H1 (cell line): ENCODE measurements around the gene ZNF487. TPM values are rescaled to one million over a fixed set of nuclear protein-coding genes. Genes with fewer than 3 reads are reported as not detected.

Experiments
- CTCF ChIA-PET: fragments of 300-600 bp; sonication (Branson Sonifier 250); formaldehyde crosslinking; loops from one replicate; lab custom pipeline; 2021; ENCODE audit not compliant: partially characterized antibody; lab: Charles Lee
- POLR2A ChIA-PET: fragments of 300-600 bp; sonication (Branson Sonifier 250); formaldehyde crosslinking; loops from one replicate; lab custom pipeline; 2021; ENCODE audit warnings: inconsistent platforms; ENCODE audit not compliant: partially characterized antibody; lab: Charles Lee
- DNase-seq, 2 experiments: peaks; one replicate each; pipeline versions ENCODE4 v3.0.0 to v3.0.0-alpha.2; 2010 to 2022; ENCODE audit warnings: low spot score in 2 of 2, low read depth in 1 of 2, mixed read lengths in 1 of 2
- FAIRE-seq: peaks from 2 replicates; lab custom pipeline; 2011; peaks lifted over from hg19 to GRCh38; lab: Jason Lieb, UNC
- H2AFZ ChIP-seq: 2 replicates; pipeline ENCODE4 v1.8.1; 2012; ENCODE audit warnings: low read length, inconsistent platforms
- H2AK5ac ChIP-seq: 2 replicates; pipeline ENCODE4 v1.6.1; 2013; ENCODE audit warnings: low read depth, low read length
- H2BK120ac ChIP-seq: replicated peaks from 2 replicates; pipeline ENCODE3; 2013; ENCODE audit warnings: low read depth, low read length, inconsistent platforms
- H2BK12ac ChIP-seq: 2 replicates; pipeline ENCODE4 v1.6.1; 2013; ENCODE audit warnings: low read depth, low read length
- H2BK15ac ChIP-seq: 2 replicates; pipeline ENCODE4 v1.6.1; 2013; ENCODE audit warnings: low read length
- H2BK20ac ChIP-seq: 2 replicates; pipeline ENCODE4 v1.6.1; 2013; ENCODE audit warnings: low read length
- H2BK5ac ChIP-seq: 2 replicates; pipeline ENCODE4 v1.6.1; 2013; ENCODE audit warnings: low read depth, low read length
- H3K14ac ChIP-seq: 2 replicates; pipeline ENCODE4 v1.6.1; 2013; ENCODE audit warnings: inconsistent platforms; ENCODE audit not compliant: insufficient read length
- H3K18ac ChIP-seq: 2 replicates; pipeline ENCODE4 v1.6.1; 2013; ENCODE audit warnings: low read length; ENCODE audit errors: extremely low read depth
- H3K23ac ChIP-seq: 2 replicates; pipeline ENCODE4 v1.6.1; 2013; ENCODE audit warnings: inconsistent platforms; ENCODE audit not compliant: insufficient read length
- H3K23me2 ChIP-seq: 2 replicates; pipeline ENCODE4 v1.6.1; 2013; ENCODE audit warnings: low read depth, low read length
- H3K27ac ChIP-seq: 2 replicates; pipeline ENCODE4 v1.6.1; 2011; ENCODE audit warnings: low read depth, low read length, inconsistent platforms
- H3K27me3 ChIP-seq, 4 experiments: replicated peaks in 1 of 4; 1 replicate in 1 of 4; 2 replicates in 3 of 4; pipeline versions ENCODE4 v1.6.1 to v1.8.1; 2011 to 2013; ENCODE audit warnings: low read length in 3 of 4, mild to moderate bottlenecking in 3 of 4, inconsistent platforms in 2 of 4, mixed read lengths in 2 of 4, moderate library complexity in 1 of 4; ENCODE audit not compliant: control insufficient read depth in 3 of 4, insufficient read depth in 3 of 4; ENCODE audit errors: extremely low read depth in 1 of 4
- H3K36me3 ChIP-seq, 4 experiments: 2 replicates each; pipeline versions ENCODE4 v1.6.1 to v1.8.1; 2011 to 2013; ENCODE audit warnings: mild to moderate bottlenecking in 4 of 4, low read length in 3 of 4, moderate library complexity in 2 of 4, control low read depth in 1 of 4, inconsistent platforms in 1 of 4; ENCODE audit not compliant: insufficient read depth in 4 of 4, control insufficient read depth in 2 of 4
- H3K4ac ChIP-seq: replicated peaks from 2 replicates; pipeline ENCODE3; 2013; ENCODE audit warnings: low read length, low read depth, mixed read lengths, inconsistent platforms; ENCODE audit not compliant: insufficient read length
- H3K4me1 ChIP-seq, 4 experiments: replicated peaks in 1 of 4; 1 replicate in 1 of 4; 2 replicates in 3 of 4; pipeline versions ENCODE4 v1.6.1 to v1.8.1; 2011 to 2013; ENCODE audit warnings: low read length in 3 of 4, inconsistent platforms in 2 of 4, mixed read lengths in 1 of 4; ENCODE audit not compliant: insufficient read depth in 4 of 4, control insufficient read depth in 3 of 4
- H3K4me2 ChIP-seq, 2 experiments: 2 replicates each; pipeline versions ENCODE4 v1.6.1 to v1.8.1; 2011 to 2013; ENCODE audit warnings: low read depth in 2 of 2, low read length in 2 of 2, control low read depth in 1 of 2, inconsistent platforms in 1 of 2, mild to moderate bottlenecking in 1 of 2; ENCODE audit not compliant: insufficient read depth in 1 of 2
- H3K4me3 ChIP-seq, 4 experiments: fragments of 200-600, 300-600 bp in 1 of 4; sonication (generic), shearing (Covaris generic), sonication (Bioruptor Twin) in 1 of 4; 2 replicates each; pipeline versions ENCODE4 v1.5.1 to v1.8.1; 2011 to 2016; ENCODE audit warnings: low read length in 4 of 4, low read depth in 3 of 4, control low read depth in 2 of 4, inconsistent platforms in 2 of 4, mild to moderate bottlenecking in 2 of 4, mixed read lengths in 1 of 4, moderate library complexity in 1 of 4; ENCODE audit not compliant: insufficient read depth in 2 of 4; ENCODE audit errors: extremely low read depth in 1 of 4
- H3K56ac ChIP-seq: replicated peaks from 2 replicates; pipeline ENCODE3; 2013; ENCODE audit warnings: low read depth, mild to moderate bottlenecking, mixed read lengths, low read length, inconsistent platforms; ENCODE audit not compliant: insufficient read length
- H3K79me1 ChIP-seq: 2 replicates; pipeline ENCODE4 v1.6.1; 2013; ENCODE audit warnings: low read depth, low read length, control low read depth
- H3K79me2 ChIP-seq, 2 experiments: 2 replicates each; pipeline versions ENCODE4 v1.6.1 to v1.8.1; 2012 to 2013; ENCODE audit warnings: low read length in 2 of 2, mild to moderate bottlenecking in 2 of 2, inconsistent platforms in 1 of 2; ENCODE audit not compliant: insufficient read depth in 2 of 2, control insufficient read depth in 1 of 2
- H3K9ac ChIP-seq, 4 experiments: replicated peaks in 1 of 4; 1 replicate in 1 of 4; 2 replicates in 3 of 4; pipeline versions ENCODE4 v1.6.1 to v1.8.1; 2011 to 2013; ENCODE audit warnings: low read depth in 3 of 4, low read length in 3 of 4, control low read depth in 2 of 4, mild to moderate bottlenecking in 2 of 4, moderate library complexity in 2 of 4, inconsistent platforms in 1 of 4; ENCODE audit errors: extremely low read depth in 1 of 4
- H3K9me3 ChIP-seq, 2 experiments: 2 replicates each; pipeline versions ENCODE4 v1.6.1 to v1.8.1; 2012 to 2013; ENCODE audit warnings: mild to moderate bottlenecking in 2 of 2, moderate library complexity in 2 of 2, control low read depth in 1 of 2, inconsistent platforms in 1 of 2, low read depth in 1 of 2, low read length in 1 of 2, mixed read lengths in 1 of 2; ENCODE audit not compliant: insufficient read depth in 2 of 2
- H4K20me1 ChIP-seq, 2 experiments: replicated peaks in 1 of 2; 2 replicates each; pipeline versions ENCODE3 to v1.8.1; 2011 to 2013; ENCODE audit warnings: inconsistent platforms in 2 of 2, low read length in 2 of 2, mild to moderate bottlenecking in 1 of 2; ENCODE audit not compliant: insufficient read depth in 2 of 2, control insufficient read depth in 1 of 2
- H4K5ac ChIP-seq: 2 replicates; pipeline ENCODE4 v1.6.1; 2013; ENCODE audit warnings: low read length, low read depth, mixed read lengths, inconsistent platforms; ENCODE audit not compliant: insufficient read length
- H4K8ac ChIP-seq: 2 replicates; pipeline ENCODE4 v1.8.0; 2013; ENCODE audit warnings: mild to moderate bottlenecking, moderate library complexity, low read length, inconsistent platforms; ENCODE audit not compliant: insufficient read depth; ENCODE audit errors: extremely low read depth
- H4K91ac ChIP-seq: replicated peaks from 2 replicates; pipeline ENCODE3; 2013; ENCODE audit warnings: low read length, mixed read lengths, inconsistent platforms; ENCODE audit not compliant: insufficient read length
- POLR2A ChIP-seq, 2 experiments: IDR thresholded peaks; 1 replicate in 1 of 2; 2 replicates in 1 of 2; pipeline ENCODE4 v1.6.1; 2011; ENCODE audit warnings: low read depth in 2 of 2, low read length in 2 of 2, mild to moderate bottlenecking in 2 of 2; ENCODE audit errors: control extremely low read depth in 1 of 2
- USF2 ChIP-seq: IDR thresholded peaks from 2 replicates; pipeline ENCODE4 v1.6.1; 2011; ENCODE audit warnings: low read length, improper control_type of control experiment
- WGBS, 2 experiments: shearing (Covaris generic) in 1 of 2; methylation state at CpG; one replicate each; pipeline versions ENCODE4 v1.1.6 to v1.1.7; 2013 to 2015; ENCODE audit warnings: low lambda C conversion rate in 2 of 2, mixed read lengths in 2 of 2, inconsistent platforms in 1 of 2, low coverage in 1 of 2, missing lambda C conversion rate in 1 of 2; ENCODE audit not compliant: insufficient replicate concordance in 2 of 2, insufficient coverage in 1 of 2, insufficient read length in 1 of 2; ENCODE audit errors: extremely low coverage in 1 of 2, missing lambda C conversion rate in 1 of 2; 5-methylcytosine and 5-hydroxymethylcytosine counted together
- polyA plus RNA-seq, 7 experiments: library from polyadenylated mRNA; depleted of rRNA in 3 of 7; stranded (reverse) in 5 of 7; unstranded in 2 of 7; fragments of >200 nt in 5 of 7; fragments of 200-250 nt in 2 of 7; gene quantifications; 1 replicate in 5 of 7; 2 replicates in 1 of 7; 4 replicates in 1 of 7; pipeline versions ENCODE4 v1.2.1 to v1.2.3, GENCODE V29; 2011 to 2013; ENCODE audit warnings: missing spikeins in 2 of 7, mixed read lengths in 2 of 7
- total RNA-seq: library from RNA; stranded (reverse); fragmentation: NEBNext Ultra II Directional; extraction: Animal tissue kit (Norgen Biotek cat#: 25700); gene quantifications from 2 replicates; pipeline ENCODE4 v1.2.1, GENCODE V29; 2021

ZNF487 gene
- total and polyA plus RNA-seq, 2 of the 8 experiments (the other 6 are each of a cell fraction or from before 2014, with no cell fraction given): 1.9 to 2.5 TPM

GRCh38 chr10:43389867-43390266 is 47.0 kb upstream of the ZNF487 start:
- peaks cover 22% of the 10 kb centered on the region for H3K79me1 ChIP-seq
- ChIA-PET CTCF (interaction anchor here (1.3 to 2.6 kb wide), 6 partner anchors 9 to 70 kb away, joined by 4 to 14 read pairs (median 8); no protein-coding TSS in a partner anchor), POLR2A (interaction anchor here (0.8 to 2.6 kb wide), 10 partner anchors 9 to 74 kb away, joined by 3 to 21 read pairs (median 4); no protein-coding TSS in a partner anchor)
- no peak overlapping the region for H2BK20ac ChIP-seq
- H3K23me2 ChIP-seq: no peaks in the 10 kb centered on the region; the same call in 1 of the 2 replicates
- peaks cover 48 to 93% (median 80%) of the 10 kb centered on the region in 4 experiments for H3K36me3 ChIP-seq
- no peak overlapping the region for H2BK15ac ChIP-seq
- H3K23ac ChIP-seq: no peak overlapping the region
- no peak overlapping the region for H2BK12ac ChIP-seq
- H2BK120ac ChIP-seq: no peak overlapping the region
- no peak overlapping the region for H3K4me2 ChIP-seq
- H3K9ac ChIP-seq: no peak overlapping the region
- WGBS, 2 experiments: 86% methylated on average over 3 of the region's 3 CpGs; no CpG with 5 or more reads in 1 of the 2 experiments
- H3K14ac ChIP-seq: no peak overlapping the region
- H2AFZ ChIP-seq: no peak overlapping the region
- H3K18ac ChIP-seq: no peak overlapping the region
- no peaks in the 10 kb centered on the region for H3K9me3 ChIP-seq
- no peak for DNase-seq
- peaks cover 0 to 1% (median 0%) of the 10 kb centered on the region in 4 experiments; a peak in 2 of 7 replicates for H3K4me1 ChIP-seq
- H2BK5ac ChIP-seq: no peak overlapping the region
- H3K79me2 ChIP-seq: peaks cover 29 to 70% of the 10 kb centered on the region in 2 experiments
- H3K27ac ChIP-seq: no peak overlapping the region
- H2AK5ac ChIP-seq: no peak overlapping the region
- H4K8ac ChIP-seq: no peak overlapping the region
- no peak overlapping the region for H4K91ac ChIP-seq
- H3K56ac ChIP-seq: no peak overlapping the region
- no peaks in the 10 kb centered on the region for H3K27me3 ChIP-seq
- H3K4ac ChIP-seq: no peak overlapping the region
- peaks cover 44 to 53% of the 10 kb centered on the region in 2 experiments for H4K20me1 ChIP-seq
- H3K4me3 ChIP-seq: no peak overlapping the region
- TF ChIP-seq USF2: no peak
- peak in 1 of 2 experiments; percentile 38; a peak in 1 of 3 replicates for TF ChIP-seq POLR2A (IDR thresholded peaks at IDR 0.05; ENCODE audit: control extremely low read depth in 1 of 2, low read depth in 2 of 2, low read length in 2 of 2)
- FAIRE-seq: no peak
- no peak overlapping the region for H4K5ac ChIP-seq
